ENCODE measurements around the gene KLF13. TPM values are rescaled to one million over a fixed set of nuclear protein-coding genes. Genes with fewer than 3 reads are reported as not detected.

The KLF13 gene
- total and polyA plus RNA-seq, 2 experiments from 2014 or later = 23.5 to 28.6 TPM

DNA sequence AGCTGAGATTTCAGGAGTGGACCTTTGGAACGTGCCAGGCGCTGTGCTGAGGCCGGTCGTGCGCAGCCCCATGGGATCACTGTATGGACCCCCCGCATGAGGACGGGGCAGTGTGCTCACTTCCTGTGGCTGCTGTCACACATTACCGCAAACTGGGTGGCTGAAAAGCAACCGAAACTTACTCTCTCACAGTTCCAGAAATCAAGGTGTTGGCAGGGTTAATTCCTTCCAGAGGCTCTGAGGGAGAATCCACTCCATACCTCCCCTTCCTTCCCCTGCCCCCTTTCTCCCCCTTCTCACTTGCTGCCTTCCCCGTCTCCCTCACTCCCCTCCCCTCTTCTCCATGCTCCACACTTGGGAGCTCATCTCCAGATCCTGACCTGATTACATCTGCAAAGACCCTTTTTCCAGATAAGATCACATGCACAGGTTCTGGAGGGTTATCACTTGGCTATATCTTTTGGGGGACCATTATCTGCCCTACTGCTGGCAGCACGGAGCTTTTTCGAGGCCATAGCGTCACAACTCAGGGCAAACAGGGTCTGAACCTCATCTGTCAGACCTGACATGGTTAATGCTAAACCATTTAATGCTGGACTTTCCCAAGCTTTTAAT lies 41.2 kb downstream of the KLF13 start (continued):
- TF ChIP-seq, protein P1, sequence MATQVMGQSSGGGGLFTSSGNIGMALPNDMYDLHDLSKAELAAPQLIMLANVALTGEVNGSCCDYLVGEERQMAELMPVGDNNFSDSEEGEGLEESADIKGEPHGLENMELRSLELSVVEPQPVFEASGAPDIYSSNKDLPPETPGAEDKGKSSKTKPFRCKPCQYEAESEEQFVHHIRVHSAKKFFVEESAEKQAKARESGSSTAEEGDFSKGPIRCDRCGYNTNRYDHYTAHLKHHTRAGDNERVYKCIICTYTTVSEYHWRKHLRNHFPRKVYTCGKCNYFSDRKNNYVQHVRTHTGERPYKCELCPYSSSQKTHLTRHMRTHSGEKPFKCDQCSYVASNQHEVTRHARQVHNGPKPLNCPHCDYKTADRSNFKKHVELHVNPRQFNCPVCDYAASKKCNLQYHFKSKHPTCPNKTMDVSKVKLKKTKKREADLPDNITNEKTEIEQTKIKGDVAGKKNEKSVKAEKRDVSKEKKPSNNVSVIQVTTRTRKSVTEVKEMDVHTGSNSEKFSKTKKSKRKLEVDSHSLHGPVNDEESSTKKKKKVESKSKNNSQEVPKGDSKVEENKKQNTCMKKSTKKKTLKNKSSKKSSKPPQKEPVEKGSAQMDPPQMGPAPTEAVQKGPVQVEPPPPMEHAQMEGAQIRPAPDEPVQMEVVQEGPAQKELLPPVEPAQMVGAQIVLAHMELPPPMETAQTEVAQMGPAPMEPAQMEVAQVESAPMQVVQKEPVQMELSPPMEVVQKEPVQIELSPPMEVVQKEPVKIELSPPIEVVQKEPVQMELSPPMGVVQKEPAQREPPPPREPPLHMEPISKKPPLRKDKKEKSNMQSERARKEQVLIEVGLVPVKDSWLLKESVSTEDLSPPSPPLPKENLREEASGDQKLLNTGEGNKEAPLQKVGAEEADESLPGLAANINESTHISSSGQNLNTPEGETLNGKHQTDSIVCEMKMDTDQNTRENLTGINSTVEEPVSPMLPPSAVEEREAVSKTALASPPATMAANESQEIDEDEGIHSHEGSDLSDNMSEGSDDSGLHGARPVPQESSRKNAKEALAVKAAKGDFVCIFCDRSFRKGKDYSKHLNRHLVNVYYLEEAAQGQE (IDR thresholded peaks at IDR 0.05; ENCODE audit: unreplicated experiment) = no peak
- no peak for TF ChIP-seq ZNF331 (CRISPR knock-in tag; IDR thresholded peaks at IDR 0.05; ENCODE audit: low read depth)
- TF ChIP-seq, protein P2, sequence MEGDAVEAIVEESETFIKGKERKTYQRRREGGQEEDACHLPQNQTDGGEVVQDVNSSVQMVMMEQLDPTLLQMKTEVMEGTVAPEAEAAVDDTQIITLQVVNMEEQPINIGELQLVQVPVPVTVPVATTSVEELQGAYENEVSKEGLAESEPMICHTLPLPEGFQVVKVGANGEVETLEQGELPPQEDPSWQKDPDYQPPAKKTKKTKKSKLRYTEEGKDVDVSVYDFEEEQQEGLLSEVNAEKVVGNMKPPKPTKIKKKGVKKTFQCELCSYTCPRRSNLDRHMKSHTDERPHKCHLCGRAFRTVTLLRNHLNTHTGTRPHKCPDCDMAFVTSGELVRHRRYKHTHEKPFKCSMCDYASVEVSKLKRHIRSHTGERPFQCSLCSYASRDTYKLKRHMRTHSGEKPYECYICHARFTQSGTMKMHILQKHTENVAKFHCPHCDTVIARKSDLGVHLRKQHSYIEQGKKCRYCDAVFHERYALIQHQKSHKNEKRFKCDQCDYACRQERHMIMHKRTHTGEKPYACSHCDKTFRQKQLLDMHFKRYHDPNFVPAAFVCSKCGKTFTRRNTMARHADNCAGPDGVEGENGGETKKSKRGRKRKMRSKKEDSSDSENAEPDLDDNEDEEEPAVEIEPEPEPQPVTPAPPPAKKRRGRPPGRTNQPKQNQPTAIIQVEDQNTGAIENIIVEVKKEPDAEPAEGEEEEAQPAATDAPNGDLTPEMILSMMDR (conservative IDR thresholded peaks at IDR 0.05; ENCODE audit: low read depth in 2 of 2) = no peak
- TF ChIP-seq EZH2 (IDR thresholded peaks at IDR 0.05; ENCODE audit: low read depth, unreplicated experiment) = no peak

DNA sequence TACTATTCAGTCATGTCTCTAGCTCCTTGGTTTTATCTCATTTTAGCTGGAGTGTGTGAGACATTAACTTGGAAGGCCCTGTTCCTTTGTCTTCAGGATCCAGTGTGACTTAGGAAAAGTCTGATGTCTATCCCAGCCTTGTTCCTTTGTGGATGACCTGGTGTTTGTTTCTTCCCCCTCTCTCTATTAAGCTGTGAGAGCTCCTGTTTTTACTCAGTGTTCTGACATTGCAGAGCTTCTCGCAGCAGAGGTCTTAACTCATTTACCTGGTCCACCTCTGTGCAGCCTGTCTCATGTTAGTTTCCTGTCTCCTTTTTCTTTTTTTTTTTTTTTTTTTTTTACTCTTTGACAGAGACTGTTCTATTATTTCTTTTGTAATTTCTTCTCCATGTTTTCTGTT lies 43.1 kb downstream of the KLF13 start:
- Mint-ChIP-seq H3K27ac (0 out of 2 replicates have a peak overlapping the region, but pooled peaks have one; percentile 24), H3K27me3 (ENCODE audit: insufficient read depth, low read depth, poor library complexity) (peaks cover 13% of the 10 kb centered on the region), H3K4me1 (peaks cover 79% of the 10 kb centered on the region), H3K9me3 (no peaks in the 10 kb centered on the region; the same call in 2 of the 3 replicates), H3K36me3 (ENCODE audit: low read depth) (peaks cover 7% of the 10 kb centered on the region; the same call in 1 of the 3 replicates), H3K4me3 (no peak overlapping the region)
- Histone ChIP-seq H3K9me2 (ENCODE audit: insufficient read depth) (no peaks in the 10 kb centered on the region), H3K27ac (ENCODE audit: low read depth) (no peak overlapping the region), H3F3A (replicated peaks; ENCODE audit: low read depth) (no peaks in the 10 kb centered on the region), H3K79me2 (replicated peaks; ENCODE audit: insufficient read depth) (peaks cover 35% of the 10 kb centered on the region), H3K4me1 (ENCODE audit: insufficient read depth) (peaks cover 57% of the 10 kb centered on the region), H3K4me2 (no peak overlapping the region), H3K4me3 (no peak overlapping the region), H3K36me3 (ENCODE audit: insufficient read depth) (no peaks in the 10 kb centered on the region), H3K27me3 (ENCODE audit: insufficient read depth) (no peaks in the 10 kb centered on the region), H4K20me1 (replicated peaks; ENCODE audit: insufficient read depth) (no peaks in the 10 kb centered on the region; the same call in 1 of the 2 replicates), H2AFZ (no peak overlapping the region)
- TF ChIP-seq CREB1 (CRISPR knock-in tag; IDR thresholded peaks at IDR 0.05; ENCODE audit: low read depth) = no peak
- TF ChIP-seq, protein P3, sequence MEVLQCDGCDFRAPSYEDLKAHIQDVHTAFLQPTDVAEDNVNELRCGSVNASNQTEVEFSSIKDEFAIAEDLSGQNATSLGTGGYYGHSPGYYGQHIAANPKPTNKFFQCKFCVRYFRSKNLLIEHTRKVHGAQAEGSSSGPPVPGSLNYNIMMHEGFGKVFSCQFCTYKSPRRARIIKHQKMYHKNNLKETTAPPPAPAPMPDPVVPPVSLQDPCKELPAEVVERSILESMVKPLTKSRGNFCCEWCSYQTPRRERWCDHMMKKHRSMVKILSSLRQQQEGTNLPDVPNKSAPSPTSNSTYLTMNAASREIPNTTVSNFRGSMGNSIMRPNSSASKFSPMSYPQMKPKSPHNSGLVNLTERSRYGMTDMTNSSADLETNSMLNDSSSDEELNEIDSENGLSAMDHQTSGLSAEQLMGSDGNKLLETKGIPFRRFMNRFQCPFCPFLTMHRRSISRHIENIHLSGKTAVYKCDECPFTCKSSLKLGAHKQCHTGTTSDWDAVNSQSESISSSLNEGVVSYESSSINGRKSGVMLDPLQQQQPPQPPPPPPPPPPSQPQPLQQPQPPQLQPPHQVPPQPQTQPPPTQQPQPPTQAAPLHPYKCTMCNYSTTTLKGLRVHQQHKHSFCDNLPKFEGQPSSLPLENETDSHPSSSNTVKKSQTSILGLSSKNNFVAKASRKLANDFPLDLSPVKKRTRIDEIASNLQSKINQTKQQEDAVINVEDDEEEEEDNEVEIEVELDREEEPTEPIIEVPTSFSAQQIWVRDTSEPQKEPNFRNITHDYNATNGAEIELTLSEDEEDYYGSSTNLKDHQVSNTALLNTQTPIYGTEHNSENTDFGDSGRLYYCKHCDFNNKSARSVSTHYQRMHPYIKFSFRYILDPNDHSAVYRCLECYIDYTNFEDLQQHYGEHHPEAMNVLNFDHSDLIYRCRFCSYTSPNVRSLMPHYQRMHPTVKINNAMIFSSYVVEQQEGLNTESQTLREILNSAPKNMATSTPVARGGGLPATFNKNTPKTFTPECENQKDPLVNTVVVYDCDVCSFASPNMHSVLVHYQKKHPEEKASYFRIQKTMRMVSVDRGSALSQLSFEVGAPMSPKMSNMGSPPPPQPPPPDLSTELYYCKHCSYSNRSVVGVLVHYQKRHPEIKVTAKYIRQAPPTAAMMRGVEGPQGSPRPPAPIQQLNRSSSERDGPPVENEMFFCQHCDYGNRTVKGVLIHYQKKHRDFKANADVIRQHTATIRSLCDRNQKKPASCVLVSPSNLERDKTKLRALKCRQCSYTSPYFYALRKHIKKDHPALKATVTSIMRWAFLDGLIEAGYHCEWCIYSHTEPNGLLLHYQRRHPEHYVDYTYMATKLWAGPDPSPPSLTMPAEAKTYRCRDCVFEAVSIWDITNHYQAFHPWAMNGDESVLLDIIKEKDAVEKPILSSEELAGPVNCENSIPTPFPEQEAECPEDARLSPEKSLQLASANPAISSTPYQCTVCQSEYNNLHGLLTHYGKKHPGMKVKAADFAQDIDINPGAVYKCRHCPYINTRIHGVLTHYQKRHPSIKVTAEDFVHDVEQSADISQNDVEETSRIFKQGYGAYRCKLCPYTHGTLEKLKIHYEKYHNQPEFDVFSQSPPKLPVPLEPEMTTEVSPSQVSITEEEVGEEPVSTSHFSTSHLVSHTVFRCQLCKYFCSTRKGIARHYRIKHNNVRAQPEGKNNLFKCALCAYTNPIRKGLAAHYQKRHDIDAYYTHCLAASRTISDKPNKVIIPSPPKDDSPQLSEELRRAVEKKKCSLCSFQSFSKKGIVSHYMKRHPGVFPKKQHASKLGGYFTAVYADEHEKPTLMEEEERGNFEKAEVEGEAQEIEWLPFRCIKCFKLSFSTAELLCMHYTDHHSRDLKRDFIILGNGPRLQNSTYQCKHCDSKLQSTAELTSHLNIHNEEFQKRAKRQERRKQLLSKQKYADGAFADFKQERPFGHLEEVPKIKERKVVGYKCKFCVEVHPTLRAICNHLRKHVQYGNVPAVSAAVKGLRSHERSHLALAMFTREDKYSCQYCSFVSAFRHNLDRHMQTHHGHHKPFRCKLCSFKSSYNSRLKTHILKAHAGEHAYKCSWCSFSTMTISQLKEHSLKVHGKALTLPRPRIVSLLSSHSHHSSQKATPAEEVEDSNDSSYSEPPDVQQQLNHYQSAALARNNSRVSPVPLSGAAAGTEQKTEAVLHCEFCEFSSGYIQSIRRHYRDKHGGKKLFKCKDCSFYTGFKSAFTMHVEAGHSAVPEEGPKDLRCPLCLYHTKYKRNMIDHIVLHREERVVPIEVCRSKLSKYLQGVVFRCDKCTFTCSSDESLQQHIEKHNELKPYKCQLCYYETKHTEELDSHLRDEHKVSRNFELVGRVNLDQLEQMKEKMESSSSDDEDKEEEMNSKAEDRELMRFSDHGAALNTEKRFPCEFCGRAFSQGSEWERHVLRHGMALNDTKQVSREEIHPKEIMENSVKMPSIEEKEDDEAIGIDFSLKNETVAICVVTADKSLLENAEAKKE (CRISPR knock-in tag; IDR thresholded peaks at IDR 0.05) = no peak
- no peak for ATAC-seq
- DNase-seq (ENCODE audit: low spot score) = no peak
